IMR-90 (cell line): Measurements from ENCODE around the gene SH3TC1. TPM values are rescaled to one million over a fixed set of nuclear protein-coding genes. Genes with fewer than 3 reads are reported as not detected.

Experiments
- FOS ChIP-seq: fragments of 150-350 bp; IDR thresholded peaks from 2 replicates; pipeline ENCODE4 v1.6.1; 2016; ENCODE audit warnings: low read depth, low read length
- polyA plus RNA-seq, 3 experiments: library from polyadenylated mRNA; depleted of rRNA; stranded (reverse); fragments of >200 nt; gene quantifications; 2 replicates each; pipeline ENCODE4 v1.2.3, GENCODE V29; 2012; ENCODE audit warnings: low replicate concordance in 1 of 3
- total RNA-seq: library from RNA; depleted of rRNA; stranded (reverse); fragments of >200 nt; gene quantifications from 2 replicates; pipeline ENCODE4 v1.2.3, GENCODE V29; 2012
- TF ChIP-seq, protein P1 (sequence below): fragments of 150-350 bp; IDR thresholded peaks from 2 replicates; pipeline ENCODE4 v1.6.1; 2016; ENCODE audit warnings: low read depth, mild to moderate bottlenecking, low read length, moderate library complexity, borderline replicate concordance

SH3TC1 gene
- total and polyA plus RNA-seq, 2 of the 4 experiments (the other 2 are of a cell fraction) = 1.6 to 2.2 TPM

DNA sequence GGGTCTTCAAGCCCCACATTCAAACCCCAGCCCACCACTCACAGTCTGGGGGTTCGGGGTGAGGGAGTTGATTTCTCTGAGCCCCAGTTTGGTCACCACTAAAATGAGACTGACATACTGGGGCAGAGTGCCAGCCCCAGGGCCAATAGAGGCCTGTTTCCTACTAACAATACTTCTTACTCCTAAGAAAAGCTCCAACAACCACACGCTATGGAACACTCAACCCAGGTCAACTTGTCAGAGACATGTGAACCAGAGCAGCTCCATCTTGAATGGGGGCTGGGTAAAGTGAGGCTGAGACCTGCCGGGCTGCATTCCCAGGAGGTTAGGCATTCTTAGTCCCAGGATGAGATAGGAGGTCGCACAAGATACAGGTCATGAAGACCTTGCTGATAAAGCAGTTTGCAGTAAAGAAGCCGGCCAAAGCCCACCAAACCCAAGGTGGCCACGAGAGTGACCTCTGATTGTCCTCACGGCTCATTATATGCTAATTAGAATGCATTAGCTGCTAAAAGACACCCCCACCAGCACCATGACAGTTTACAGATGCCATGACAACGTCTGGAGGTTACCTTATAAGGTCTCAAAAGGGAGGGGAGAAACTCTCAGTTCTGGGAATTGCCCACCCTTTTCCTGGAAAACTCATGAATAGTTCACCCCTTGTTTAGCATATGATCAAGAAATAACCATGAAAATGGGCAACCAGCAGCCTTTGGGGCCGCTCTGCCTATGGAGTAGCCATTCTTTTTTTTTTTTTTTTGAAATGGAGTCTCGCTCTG, 43.9 kb downstream of the SH3TC1 start (continued):
- TF ChIP-seq, protein P1, sequence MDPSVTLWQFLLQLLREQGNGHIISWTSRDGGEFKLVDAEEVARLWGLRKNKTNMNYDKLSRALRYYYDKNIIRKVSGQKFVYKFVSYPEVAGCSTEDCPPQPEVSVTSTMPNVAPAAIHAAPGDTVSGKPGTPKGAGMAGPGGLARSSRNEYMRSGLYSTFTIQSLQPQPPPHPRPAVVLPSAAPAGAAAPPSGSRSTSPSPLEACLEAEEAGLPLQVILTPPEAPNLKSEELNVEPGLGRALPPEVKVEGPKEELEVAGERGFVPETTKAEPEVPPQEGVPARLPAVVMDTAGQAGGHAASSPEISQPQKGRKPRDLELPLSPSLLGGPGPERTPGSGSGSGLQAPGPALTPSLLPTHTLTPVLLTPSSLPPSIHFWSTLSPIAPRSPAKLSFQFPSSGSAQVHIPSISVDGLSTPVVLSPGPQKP = no peak
- no peak for TF ChIP-seq FOS
